Choroid plexus epithelial cell (primary cell): ENCODE results near the gene DMBT1.

Experiments used
- DNase-seq: peaks from one replicate; pipeline ENCODE4 v3.0.0-alpha.2; 2010; ENCODE audit warnings: low read depth
- H3K4me3 ChIP-seq: 2 replicates; pipeline ENCODE4 v1.5.1; 2011; ENCODE audit warnings: low read depth, mild to moderate bottlenecking, control low read depth, low read length, moderate library complexity
- TF ChIP-seq, protein P1 (sequence below): conservative IDR thresholded peaks from 2 replicates; pipeline ENCODE4 v1.5.1; 2011; ENCODE audit warnings: low read depth, mild to moderate bottlenecking, control low read depth, inconsistent platforms, low read length, moderate library complexity

DMBT1 gene

GRCh38 chr10:122544493-122544892, 16.1 kb upstream of the DMBT1 start:
- no peak for DNase-seq
- TF ChIP-seq, protein P1, sequence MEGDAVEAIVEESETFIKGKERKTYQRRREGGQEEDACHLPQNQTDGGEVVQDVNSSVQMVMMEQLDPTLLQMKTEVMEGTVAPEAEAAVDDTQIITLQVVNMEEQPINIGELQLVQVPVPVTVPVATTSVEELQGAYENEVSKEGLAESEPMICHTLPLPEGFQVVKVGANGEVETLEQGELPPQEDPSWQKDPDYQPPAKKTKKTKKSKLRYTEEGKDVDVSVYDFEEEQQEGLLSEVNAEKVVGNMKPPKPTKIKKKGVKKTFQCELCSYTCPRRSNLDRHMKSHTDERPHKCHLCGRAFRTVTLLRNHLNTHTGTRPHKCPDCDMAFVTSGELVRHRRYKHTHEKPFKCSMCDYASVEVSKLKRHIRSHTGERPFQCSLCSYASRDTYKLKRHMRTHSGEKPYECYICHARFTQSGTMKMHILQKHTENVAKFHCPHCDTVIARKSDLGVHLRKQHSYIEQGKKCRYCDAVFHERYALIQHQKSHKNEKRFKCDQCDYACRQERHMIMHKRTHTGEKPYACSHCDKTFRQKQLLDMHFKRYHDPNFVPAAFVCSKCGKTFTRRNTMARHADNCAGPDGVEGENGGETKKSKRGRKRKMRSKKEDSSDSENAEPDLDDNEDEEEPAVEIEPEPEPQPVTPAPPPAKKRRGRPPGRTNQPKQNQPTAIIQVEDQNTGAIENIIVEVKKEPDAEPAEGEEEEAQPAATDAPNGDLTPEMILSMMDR: no peak
- no peak overlapping the region for H3K4me3 ChIP-seq

DNA sequence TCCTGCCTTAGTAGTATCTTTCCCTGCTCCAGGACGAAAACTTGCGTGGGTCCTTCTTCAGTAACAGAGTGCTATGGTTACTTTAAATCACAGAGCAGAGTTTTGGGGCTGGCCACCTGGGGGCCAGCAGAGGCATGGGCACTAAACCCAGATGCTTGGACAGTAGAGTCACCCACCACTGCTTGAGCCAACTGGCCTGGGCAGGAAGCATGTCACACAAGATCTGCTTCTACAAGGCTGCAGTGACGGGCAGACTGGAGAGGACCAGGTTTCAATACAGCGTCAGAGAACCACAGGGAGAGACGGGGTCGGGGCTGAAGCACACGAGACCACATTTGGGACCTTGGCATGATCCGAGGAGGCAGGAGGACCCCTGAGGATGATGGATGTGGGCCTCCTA, 14.3 kb upstream of the DMBT1 start:
- no peak overlapping the region for H3K4me3 ChIP-seq
- no peak for DNase-seq
- TF ChIP-seq, protein P1: no peak

GRCh38 chr10:122548407-122549085, 12.0 kb upstream of the DMBT1 start:
- no peak overlapping the region for H3K4me3 ChIP-seq
- DNase-seq: no peak
- TF ChIP-seq, protein P1: no peak

- TF ChIP-seq, protein P1: no peak
- no peak for DNase-seq
- H3K4me3 ChIP-seq: no peak overlapping the region
Measured at GRCh38 chr10:122549636-122550035, 10.9 kb upstream of the DMBT1 start.

- no peak overlapping the region for H3K4me3 ChIP-seq
- no peak for DNase-seq
- TF ChIP-seq, protein P1: no peak
Measured at GRCh38 chr10:122550427-122550826, 10.1 kb upstream of the DMBT1 start.

- no peak overlapping the region for H3K4me3 ChIP-seq
- TF ChIP-seq, protein P1: no peak
- DNase-seq: no peak
Measured at GRCh38 chr10:122550983-122551382, 9.6 kb upstream of the DMBT1 start.

DNA sequence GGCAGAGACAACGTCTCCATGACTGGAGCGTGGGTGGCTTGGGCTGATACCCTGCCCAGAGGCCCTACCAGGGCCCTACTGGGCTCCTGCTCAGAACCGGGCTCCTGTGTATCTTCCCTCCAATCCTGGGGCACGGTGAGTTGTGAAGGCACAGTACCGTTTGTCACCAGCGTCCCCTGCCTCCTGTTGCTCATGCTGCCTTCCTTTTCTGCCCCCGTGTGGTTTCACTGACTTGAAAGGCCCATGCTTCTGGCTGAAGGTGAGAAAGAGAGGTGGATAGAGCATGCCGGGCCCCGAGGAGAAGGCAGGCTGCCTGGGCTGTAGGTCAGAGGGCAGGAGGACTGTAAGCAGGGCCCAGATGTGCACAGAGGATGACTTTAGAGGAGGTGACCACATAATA, 9.1 kb upstream of the DMBT1 start:
- no peak for DNase-seq
- H3K4me3 ChIP-seq: no peak overlapping the region
- TF ChIP-seq, protein P1: peak; percentile 5
